ENCODE data around the gene TMEM170A.
"Not testable (repeated sequence)": the region's sequence is repeated elsewhere in the genome, so short reads cannot be mapped to it uniquely, and the experiment has no call there.

TMEM170A gene

GRCh38 chr16:75479421-75479990 lies 15.0 kb upstream of the TMEM170A start:
- DNase-seq = no peak

- no peak for DNase-seq
Observed at GRCh38 chr16:75478480-75479345, 14.2 kb upstream of the TMEM170A start.

GRCh38 chr16:75477680-75478473 lies 13.4 kb upstream of the TMEM170A start:
- DNase-seq = no peak

GRCh38 chr16:75476817-75477216 lies 12.3 kb upstream of the TMEM170A start:
- no peak for DNase-seq

GRCh38 chr16:75475420-75475847 lies 10.9 kb upstream of the TMEM170A start:
- DNase-seq = no peak

- no peak for DNase-seq
Observed at GRCh38 chr16:75472908-75473877, 8.7 kb upstream of the TMEM170A start.

- peak; percentile 22 for DNase-seq
Observed at GRCh38 chr16:75471723-75472633, 7.5 kb upstream of the TMEM170A start.

- DNase-seq = no peak
Observed at GRCh38 chr16:75466760-75467159, 2.3 kb upstream of the TMEM170A start.

GRCh38 chr16:75463389-75464121 lies 934 bp downstream of the TMEM170A start:
- DNase-seq = not testable (repeated sequence)

GRCh38 chr16:75462806-75463205 lies 1.7 kb downstream of the TMEM170A start:
- DNase-seq = no peak

- DNase-seq = no peak
Observed at GRCh38 chr16:75461575-75461974, 2.9 kb downstream of the TMEM170A start.

- no peak for DNase-seq
Observed at GRCh38 chr16:75460446-75460845, 4.0 kb downstream of the TMEM170A start.

- DNase-seq = no peak
Observed at GRCh38 chr16:75459691-75460090, 4.8 kb downstream of the TMEM170A start.

- no peak for DNase-seq
Observed at GRCh38 chr16:75458439-75458838, 6.0 kb downstream of the TMEM170A start.

GRCh38 chr16:75458029-75458428 lies 6.5 kb downstream of the TMEM170A start:
- no peak for DNase-seq

GRCh38 chr16:75457485-75458021 lies 6.9 kb downstream of the TMEM170A start:
- no peak for DNase-seq

GRCh38 chr16:75456971-75457370 lies 7.5 kb downstream of the TMEM170A start:
- no peak for DNase-seq

- not testable (repeated sequence) for DNase-seq
Observed at GRCh38 chr16:75456486-75456885, 8.0 kb downstream of the TMEM170A start.

GRCh38 chr16:75455677-75456076 lies 8.8 kb downstream of the TMEM170A start:
- DNase-seq = no peak
